ENCODE results near the gene TMED3.

The TMED3 gene

GRCh38 chr15:79310985-79311900, at the start of gene TMED3:
Gene TMED3, plus strand, starts transcription at chr15:79311112. Its CDS starts 138 bp downstream, at chr15:79311250.
- peak; percentile 52 for DNase-seq

GRCh38 chr15:79261836-79262235, 49.1 kb upstream of the TMED3 start:
- DNase-seq = no peak

GRCh38 chr15:79265167-79265566, 45.7 kb upstream of the TMED3 start:
- no peak for DNase-seq

DNA sequence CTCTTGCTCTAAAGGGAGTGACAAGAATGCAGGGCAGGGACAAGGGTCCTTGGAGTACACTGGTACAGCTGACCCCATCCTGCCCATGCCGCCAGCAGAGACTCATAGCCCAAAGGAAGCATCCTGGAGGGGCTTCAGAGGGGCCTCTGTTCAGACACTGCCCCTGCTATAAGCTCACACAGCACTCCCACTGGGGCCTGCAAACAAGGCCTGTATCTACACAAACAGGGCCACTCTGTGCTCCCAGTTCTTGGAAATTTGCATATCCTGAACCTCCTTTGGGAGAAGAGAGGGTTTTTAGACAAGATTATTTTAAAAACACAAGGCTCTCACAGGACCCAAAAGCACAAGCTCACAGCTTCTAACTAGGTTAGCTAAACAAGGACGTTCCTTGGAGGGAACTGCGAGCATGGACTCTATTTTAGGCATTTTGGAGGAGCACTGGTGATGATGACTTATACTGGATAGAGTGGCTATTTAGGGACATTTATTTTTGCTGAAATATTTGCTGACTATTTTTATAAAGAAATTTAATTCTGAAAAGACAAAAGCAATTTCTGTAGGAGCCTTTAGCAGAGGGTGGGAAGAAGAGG, 44.8 kb upstream of the TMED3 start:
- no peak for DNase-seq

DNA sequence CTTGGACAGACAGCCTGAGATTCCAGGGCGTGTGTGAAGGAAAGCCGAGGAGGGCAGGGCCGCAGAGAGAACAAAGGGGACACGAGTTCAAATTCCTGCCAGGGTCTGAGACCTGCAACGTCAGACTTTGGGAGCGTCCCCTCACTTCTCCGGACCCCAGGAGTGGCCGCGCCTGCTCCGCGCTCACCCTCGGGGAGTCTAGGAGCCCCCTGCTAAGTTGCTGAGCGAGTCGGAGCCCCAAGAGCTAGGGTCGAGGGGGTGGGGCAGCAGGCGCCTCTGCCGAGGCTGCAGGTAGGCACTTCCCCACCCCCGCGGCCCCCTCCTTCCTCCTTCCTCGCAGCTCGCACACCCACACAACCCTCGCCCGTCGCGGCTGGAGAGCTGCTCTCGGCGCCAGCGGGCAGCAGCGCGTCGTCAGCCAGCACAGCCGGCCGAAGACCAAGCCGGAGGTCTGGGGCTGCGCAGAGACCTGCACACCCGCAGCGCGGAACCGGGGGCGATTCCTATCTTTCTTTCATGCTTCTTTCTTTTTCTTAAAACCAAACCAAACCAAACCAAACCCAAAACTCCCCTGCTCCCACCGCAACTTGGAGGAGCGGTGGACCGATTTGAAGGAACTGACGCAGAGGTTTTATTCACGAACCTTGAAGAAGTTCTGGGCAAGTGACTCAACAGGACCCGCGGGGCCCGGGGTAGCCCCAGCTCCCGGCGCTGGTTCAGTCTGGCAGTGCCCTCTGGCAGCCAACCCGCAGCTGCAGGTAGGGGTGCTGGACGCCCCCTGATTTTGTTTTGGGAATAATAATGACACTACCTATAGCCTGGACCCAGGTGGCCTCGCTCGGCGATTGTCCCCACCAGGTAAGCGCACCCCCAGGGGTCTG, 28.3 kb upstream of the TMED3 start, which contains the start of gene ANKRD34C:
ANKRD34C (plus strand) TSS at position 352 of the 881 bp plus-strand sequence. CDS start 10,563 bp downstream, outside the sequence.
- no peak for DNase-seq

DNA sequence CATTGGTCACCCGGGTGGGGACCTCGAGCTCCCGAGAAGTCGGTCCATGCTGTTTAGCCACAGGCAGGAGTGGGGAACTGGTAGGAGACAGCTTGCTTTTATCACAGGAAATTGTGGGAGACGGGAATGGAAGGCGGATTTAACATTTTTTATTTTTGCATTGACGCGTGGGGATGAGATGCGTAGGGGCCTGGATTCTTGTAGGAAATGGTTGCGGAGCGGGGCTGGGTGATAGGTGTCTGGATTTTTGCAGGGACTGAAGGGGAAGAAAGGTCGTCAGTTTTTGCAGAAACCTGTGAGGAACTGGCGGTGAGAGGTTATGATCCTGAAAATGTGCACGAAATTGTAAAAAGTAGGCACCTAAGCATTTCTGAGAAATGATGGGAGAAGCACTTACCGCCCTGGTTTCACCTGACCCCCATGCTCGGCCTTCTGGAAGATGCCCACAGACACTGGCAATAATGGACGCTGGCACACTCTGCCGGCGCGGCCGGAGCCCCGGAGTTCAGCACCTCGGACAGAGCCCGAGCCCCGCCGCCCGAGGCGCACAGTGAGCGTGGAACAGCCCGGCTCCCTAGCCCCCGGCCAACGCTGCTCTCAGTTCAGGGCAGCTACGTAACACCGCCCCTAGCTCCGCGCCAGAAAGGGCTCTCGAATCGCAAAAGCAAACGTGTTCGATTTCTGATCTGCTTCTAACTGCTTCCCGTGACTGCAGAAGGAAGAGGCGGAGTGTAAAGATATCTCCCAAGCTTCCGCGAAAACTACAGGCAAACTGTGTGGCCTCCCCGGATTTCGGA, 27.5 kb upstream of the TMED3 start:
- no peak for DNase-seq

GRCh38 chr15:79290642-79291275, 20.2 kb upstream of the TMED3 start:
- DNase-seq = no peak

- DNase-seq = no peak
Observed at GRCh38 chr15:79292011-79292410, 18.9 kb upstream of the TMED3 start.

DNA sequence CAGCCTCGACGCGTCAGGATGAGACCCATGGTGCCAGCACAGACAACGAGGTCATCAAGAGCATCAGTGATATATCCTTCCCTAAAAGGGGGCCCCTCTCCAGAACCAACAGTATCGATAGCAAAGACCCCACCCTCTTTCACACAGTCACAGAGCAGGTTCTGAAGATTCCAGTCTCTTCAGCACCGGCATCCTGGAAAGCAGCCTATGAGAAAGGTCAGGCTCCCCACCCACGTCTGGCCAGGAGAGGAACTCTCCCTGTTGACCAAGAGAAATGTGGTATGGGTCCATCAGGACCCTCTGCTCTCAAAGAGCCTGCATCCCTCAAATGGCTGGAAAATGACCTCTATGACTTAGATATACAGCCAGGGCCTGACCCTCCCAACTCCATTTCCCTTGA, 16.8 kb upstream of the TMED3 start:
- no peak for DNase-seq

DNA sequence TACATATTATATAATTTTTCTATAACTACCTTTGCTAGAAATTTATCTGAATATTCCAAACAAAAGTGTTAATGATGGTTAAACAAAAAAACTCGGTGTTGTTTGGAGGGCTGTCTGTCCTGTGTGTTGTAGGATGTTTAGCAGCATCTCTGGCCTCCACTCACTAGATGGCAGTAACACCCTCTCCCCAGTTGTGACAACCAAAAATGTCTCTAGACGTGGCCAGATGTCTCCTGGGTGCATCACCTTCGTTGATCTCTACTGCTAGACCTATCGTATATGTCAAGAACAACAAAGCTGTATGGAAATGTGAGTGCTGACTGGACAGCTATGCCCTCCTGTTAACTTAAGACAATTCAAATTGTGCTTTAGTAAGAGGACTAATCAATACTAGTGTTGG, 14.3 kb upstream of the TMED3 start:
- DNase-seq = no peak

DNA sequence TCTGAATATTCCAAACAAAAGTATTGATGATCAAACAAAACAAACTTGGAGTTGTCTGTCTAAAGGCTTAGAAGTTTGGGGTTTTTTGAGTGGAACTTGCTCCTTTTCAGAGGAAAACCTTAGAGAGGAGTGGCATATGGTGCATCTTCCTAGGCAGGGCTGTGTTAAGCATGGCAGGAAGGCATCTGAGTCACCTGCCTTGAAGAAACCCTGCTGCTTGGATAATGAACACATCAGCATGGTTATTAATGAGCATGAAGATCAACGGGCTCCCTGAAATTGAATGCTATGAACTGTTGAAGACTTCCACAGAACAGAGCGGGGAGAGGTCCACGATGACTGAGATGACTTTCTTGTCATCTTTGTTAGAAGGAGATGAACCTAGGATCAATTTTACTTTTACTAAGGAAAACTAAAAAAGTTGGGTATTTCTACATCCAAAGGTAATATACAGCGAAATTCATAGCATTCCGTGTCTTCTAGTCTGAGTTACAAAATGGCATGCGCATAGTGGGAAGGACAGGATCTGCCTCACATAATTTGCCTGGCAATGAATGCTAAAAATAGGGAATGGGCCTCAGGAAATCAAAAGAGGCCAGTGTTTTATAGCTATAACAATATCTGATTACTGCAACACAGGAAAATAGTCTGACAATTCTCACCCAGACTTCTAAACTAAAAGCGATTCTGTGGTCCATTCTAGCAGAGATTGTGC, 11.6 kb upstream of the TMED3 start:
- DNase-seq = no peak

GRCh38 chr15:79299841-79300235, 11.1 kb upstream of the TMED3 start:
- no peak for DNase-seq

GRCh38 chr15:79307251-79307650, 3.7 kb upstream of the TMED3 start:
- no peak for DNase-seq

- DNase-seq = no peak
Observed at GRCh38 chr15:79308874-79309273, 2.0 kb upstream of the TMED3 start.

GRCh38 chr15:79310612-79310984, 314 bp upstream of the TMED3 start:
- no peak for DNase-seq

DNA sequence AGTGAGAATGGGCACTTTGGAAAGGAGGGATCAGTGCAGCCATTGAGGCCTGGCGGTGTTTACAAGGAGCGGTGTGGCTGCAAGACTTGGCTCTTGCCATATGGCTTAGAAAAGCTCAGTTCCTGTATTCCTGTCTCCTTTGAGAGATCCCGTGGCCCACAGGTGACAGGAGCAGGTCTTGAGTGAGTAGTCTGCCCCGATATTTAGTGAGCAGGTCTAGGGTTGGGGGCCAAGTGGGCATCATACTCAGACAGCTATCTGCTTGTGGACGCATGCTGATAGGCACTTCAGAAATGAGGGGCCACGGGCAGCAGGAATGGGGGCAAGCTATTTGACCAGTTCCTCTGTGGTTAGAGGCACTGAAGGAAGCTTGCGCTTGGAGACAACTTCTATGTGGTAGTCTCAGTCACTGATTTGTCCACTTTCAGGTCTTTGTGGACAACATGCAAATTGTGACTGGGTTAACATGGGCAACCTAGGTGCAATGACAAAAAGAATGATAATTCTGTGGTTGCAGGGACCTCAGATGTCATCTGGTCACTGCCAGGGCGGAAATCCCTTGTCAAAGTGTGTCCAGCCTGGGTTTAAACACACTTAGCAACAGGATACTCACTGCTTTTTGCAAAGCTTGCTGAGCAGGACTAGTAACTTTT, 1.1 kb downstream of the TMED3 start:
- no peak for DNase-seq

GRCh38 chr15:79314186-79314585, 3.3 kb downstream of the TMED3 start:
- no peak for DNase-seq

DNA sequence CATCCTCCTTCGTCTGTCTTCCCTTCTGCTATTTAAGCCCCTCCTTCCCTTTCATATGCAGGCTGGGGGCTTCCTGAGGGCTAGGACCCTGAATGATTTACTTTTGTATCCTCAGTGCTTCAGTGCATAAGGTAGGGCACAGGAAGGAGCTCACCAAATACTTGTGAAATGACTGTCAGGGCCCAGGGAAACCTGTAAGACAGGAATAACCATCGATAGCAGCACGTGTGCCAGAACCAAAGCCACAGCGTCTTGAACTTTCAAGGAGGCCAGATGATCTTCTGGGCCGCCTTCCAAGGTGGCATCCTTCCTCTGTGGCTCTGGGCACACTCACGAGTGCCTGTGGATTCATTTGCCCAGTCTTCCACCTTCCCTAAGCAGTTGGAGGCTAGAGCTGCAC, 3.9 kb downstream of the TMED3 start:
- DNase-seq = no peak

DNA sequence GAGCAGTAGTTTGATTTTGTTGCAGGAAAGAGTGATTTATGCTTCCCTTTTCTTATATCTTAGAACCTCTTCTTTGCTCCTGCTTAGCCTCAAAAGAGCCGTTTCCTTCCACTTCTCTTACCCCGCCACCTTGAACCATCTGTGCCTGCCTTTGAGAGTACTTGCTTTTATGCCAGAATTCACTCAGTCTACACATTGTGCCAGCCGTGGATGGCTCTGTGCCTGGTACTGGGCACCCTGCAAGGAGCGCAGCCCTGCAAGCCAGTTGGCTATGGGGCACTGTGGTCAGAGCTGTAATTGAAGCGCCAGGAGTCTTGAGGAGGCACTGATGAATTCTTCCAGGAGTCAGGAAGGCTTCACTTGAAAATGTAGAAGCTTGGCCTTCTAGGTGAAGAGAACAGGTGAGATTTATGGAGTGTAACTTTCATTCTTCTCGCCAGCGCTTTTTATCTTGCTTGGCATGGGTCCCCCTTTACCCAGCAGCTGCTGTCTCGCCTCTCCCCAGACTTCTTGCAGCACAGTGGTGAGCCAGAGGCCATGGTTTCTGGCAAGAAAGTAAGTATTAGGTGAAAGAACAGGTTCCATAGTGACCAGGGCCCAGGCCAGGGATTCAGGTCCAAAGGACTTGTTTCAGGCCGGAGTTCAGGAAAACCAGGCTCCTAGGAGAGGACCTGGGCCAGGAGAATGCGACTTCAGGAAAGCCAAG, 4.9 kb downstream of the TMED3 start:
- DNase-seq = no peak

DNA sequence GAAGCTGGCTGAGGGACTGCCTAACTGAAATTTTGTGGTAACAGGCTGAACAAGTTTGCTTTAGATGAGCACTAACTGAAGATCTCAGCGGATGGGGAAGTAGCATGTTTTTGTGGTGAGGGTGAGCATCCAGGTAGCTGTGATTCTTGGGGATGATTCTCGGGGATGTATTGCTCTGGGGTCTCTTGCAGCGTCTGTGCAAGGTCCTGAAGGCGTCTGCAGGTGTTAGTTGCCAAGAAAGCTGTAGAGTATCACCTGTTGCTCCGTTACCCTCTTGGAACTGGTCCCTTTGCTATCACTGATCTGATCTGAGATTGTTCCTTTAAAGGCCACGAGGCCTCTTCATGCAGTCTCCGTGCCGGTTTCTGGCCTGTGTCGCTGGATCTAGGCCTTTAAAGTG, 6.0 kb downstream of the TMED3 start:
- DNase-seq = no peak
